GM23248 (cell line): ENCODE data around the gene FKBP9.

Source experiments
- EZH2 ChIP-seq: fragments of 200-600 bp; sonication (generic); IDR thresholded peaks from 2 replicates; pipeline ENCODE4 v1.6.1; 2018; ENCODE audit warnings: antibody characterized with exemption, mild to moderate bottlenecking; ENCODE audit not compliant: insufficient read depth, poor library complexity, severe bottlenecking
- EZH2phosphoT487 ChIP-seq: fragments of 200-600 bp; sonication (generic); IDR thresholded peaks from 2 replicates; pipeline ENCODE4 v1.6.1; 2018; ENCODE audit warnings: antibody characterized with exemption, moderate library complexity, mild to moderate bottlenecking, low read depth; ENCODE audit not compliant: insufficient read depth

DNA sequence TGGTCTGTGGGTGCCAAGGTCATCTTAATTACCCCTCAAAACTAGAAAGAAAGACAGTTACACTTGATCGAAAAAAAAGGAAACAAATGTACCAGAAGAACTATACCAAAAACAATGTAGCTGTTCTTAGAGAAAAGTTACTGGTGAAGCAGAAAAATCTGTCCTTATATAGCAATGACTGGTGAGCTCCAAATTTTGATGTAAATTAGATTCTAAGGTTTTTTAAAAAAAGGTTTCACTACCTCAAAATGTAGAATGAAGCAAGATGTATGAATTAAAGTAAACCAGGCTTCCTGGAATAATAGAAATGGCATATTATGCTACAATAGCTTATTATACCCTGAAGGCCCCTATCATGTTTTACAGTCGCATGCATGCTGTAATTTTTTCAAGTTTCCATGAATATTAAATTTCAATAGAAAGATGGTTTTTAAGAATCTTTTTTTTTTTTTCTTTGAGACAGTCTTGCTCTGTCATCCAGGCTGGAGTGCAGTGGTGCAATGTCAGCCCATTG is 28.4 kb upstream of the FKBP9 start:
- no peak for TF ChIP-seq EZH2phosphoT487
- no peak for TF ChIP-seq EZH2
